SK-N-SH (cell line): ENCODE results near the gene NFXL1.

Source experiments
- EP300 ChIP-seq, 2 experiments: IDR thresholded peaks; 2 replicates each; pipeline versions ENCODE4 v1.4.0 to v1.6.1; 2012; ENCODE audit warnings: borderline replicate concordance in 1 of 2, low read depth in 1 of 2, low read length in 1 of 2
- FOXJ3 ChIP-seq: sonication (generic); formaldehyde crosslinking; IDR thresholded peaks from 2 replicates; pipeline ENCODE4 v1.5.1; 2020; ENCODE audit warnings: mild to moderate bottlenecking, missing genetic modification reagents
- FOXM1 ChIP-seq: IDR thresholded peaks from 2 replicates; pipeline ENCODE4 v1.4.0; 2012; ENCODE audit warnings: low read depth, mild to moderate bottlenecking
- JUND ChIP-seq: IDR thresholded peaks from 2 replicates; pipeline ENCODE4 v1.4.0; 2012
- POLR2AphosphoS5 ChIP-seq: IDR thresholded peaks from 2 replicates; pipeline ENCODE4 v1.6.1; 2012; ENCODE audit warnings: low read depth, low read length
- RCOR1 ChIP-seq: fragments of 150-350 bp; IDR thresholded peaks from 2 replicates; pipeline ENCODE4 v1.6.1; 2017; ENCODE audit warnings: antibody characterized with exemption, low read length
- RXRA ChIP-seq: IDR thresholded peaks from 2 replicates; pipeline ENCODE4 v1.4.0; 2012; ENCODE audit warnings: low read depth, mild to moderate bottlenecking, borderline replicate concordance
- SIN3A ChIP-seq: IDR thresholded peaks from 2 replicates; pipeline ENCODE4 v1.6.1; 2012; ENCODE audit warnings: low read depth, mild to moderate bottlenecking, low read length, moderate library complexity, borderline replicate concordance
- TCF12 ChIP-seq: IDR thresholded peaks from 2 replicates; pipeline ENCODE4 v1.4.0; 2012
- TEAD4 ChIP-seq: IDR thresholded peaks from 2 replicates; pipeline ENCODE4 v1.4.0; 2012; ENCODE audit warnings: mild to moderate bottlenecking, borderline replicate concordance; ENCODE audit not compliant: insufficient read depth
- YY1 ChIP-seq: IDR thresholded peaks from 2 replicates; pipeline ENCODE4 v1.4.0; 2012; ENCODE audit warnings: low read depth, mild to moderate bottlenecking
- TF ChIP-seq, protein P1 (sequence below): fragments of 200-600 bp; sonication (generic); IDR thresholded peaks from 2 replicates; pipeline ENCODE4 v1.6.1; 2017; ENCODE audit warnings: antibody characterized with exemption, mild to moderate bottlenecking, moderate library complexity

DNA sequence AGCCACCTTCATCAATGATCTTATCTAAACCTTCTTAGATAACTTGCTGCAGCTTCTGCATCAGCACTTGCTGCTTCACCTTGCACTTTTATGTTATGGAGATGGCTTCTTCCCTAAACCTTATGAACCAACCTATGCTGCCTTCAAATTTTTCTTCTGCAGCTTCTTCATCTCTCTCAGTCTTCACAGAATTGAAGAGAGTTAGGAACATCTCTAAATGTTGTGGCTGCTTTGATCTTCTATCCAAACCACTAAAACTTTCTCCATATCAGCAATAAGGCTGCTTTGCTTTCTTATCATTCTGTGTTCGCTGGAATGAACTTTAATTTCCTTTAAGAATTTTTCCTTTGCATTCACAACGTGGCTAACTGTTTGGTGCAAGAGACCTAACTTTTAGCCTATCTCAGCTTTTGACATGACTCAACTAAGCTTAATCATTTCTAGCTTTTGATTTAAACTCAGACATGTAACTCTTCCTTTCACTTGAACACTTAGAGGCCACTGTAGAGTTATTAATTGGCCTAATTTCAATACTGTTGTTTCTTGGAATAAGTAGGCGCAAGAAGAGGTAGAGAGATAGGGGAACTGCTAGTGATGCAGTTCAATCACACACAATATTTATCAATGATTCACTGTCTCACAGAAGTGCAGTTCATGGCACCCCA lies 40.4 kb downstream of the NFXL1 start:
- no peak for TF ChIP-seq RXRA
- TF ChIP-seq POLR2AphosphoS5, result no peak
- TF ChIP-seq, protein P1, sequence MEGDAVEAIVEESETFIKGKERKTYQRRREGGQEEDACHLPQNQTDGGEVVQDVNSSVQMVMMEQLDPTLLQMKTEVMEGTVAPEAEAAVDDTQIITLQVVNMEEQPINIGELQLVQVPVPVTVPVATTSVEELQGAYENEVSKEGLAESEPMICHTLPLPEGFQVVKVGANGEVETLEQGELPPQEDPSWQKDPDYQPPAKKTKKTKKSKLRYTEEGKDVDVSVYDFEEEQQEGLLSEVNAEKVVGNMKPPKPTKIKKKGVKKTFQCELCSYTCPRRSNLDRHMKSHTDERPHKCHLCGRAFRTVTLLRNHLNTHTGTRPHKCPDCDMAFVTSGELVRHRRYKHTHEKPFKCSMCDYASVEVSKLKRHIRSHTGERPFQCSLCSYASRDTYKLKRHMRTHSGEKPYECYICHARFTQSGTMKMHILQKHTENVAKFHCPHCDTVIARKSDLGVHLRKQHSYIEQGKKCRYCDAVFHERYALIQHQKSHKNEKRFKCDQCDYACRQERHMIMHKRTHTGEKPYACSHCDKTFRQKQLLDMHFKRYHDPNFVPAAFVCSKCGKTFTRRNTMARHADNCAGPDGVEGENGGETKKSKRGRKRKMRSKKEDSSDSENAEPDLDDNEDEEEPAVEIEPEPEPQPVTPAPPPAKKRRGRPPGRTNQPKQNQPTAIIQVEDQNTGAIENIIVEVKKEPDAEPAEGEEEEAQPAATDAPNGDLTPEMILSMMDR, result no peak
- TF ChIP-seq FOXJ3 (CRISPR knock-in tag), result no peak
- TF ChIP-seq TEAD4, result no peak
- TF ChIP-seq RCOR1, result no peak
- no peak for TF ChIP-seq YY1
- no peak for TF ChIP-seq FOXM1
- no peak for TF ChIP-seq TCF12
- no peak for TF ChIP-seq JUND
- TF ChIP-seq EP300 (IDR thresholded peaks at IDR 0.05; ENCODE audit: borderline replicate concordance in 1 of 2, low read depth in 1 of 2, low read length in 1 of 2), result no peak
- TF ChIP-seq SIN3A, result no peak
